Effector memory CD4-positive, alpha-beta T cell (primary cell): ENCODE measurements around the gene GRXCR2.

Experiments
- DNase-seq, 3 donors: peaks; one replicate each; pipeline ENCODE4 v3.0.0-alpha.2; 2020
- H3K27ac ChIP-seq: 2 replicates; pipeline ENCODE4 v1.7.0; 2013; ENCODE audit warnings: mild to moderate bottlenecking, low read length, moderate library complexity; ENCODE audit not compliant: insufficient read depth, poor library complexity, severe bottlenecking
- H3K27me3 ChIP-seq: replicated peaks from 2 replicates; pipeline ENCODE4 v1.7.0; 2013; ENCODE audit warnings: mild to moderate bottlenecking, low read length; ENCODE audit not compliant: insufficient read depth, control insufficient read depth, poor library complexity, severe bottlenecking
- H3K36me3 ChIP-seq: 2 replicates; pipeline ENCODE4 v1.7.0; 2013; ENCODE audit warnings: mild to moderate bottlenecking, low read length, moderate library complexity; ENCODE audit not compliant: control insufficient read depth, insufficient read depth
- H3K4me1 ChIP-seq: 2 replicates; pipeline ENCODE4 v1.7.0; 2013; ENCODE audit warnings: low read length, mild to moderate bottlenecking; ENCODE audit not compliant: control insufficient read depth, insufficient read depth, poor library complexity, severe bottlenecking
- H3K4me3 ChIP-seq: 2 replicates; pipeline ENCODE4 v1.7.0; 2013; ENCODE audit warnings: low read length, low read depth, mild to moderate bottlenecking; ENCODE audit not compliant: insufficient read depth, poor library complexity, severe bottlenecking
- H3K9me3 ChIP-seq: 2 replicates; pipeline ENCODE4 v1.7.0; 2013; ENCODE audit warnings: mild to moderate bottlenecking, low read length, moderate library complexity; ENCODE audit not compliant: control insufficient read depth

Gene GRXCR2

GRCh38 chr5:145829708-145830361 is 43.0 kb downstream of the GRXCR2 start:
- H3K4me1 ChIP-seq = peaks cover 2% of the 10 kb centered on the region
- no peaks in the 10 kb centered on the region for H3K36me3 ChIP-seq
- no peaks in the 10 kb centered on the region for H3K27me3 ChIP-seq
- no peak overlapping the region for H3K27ac ChIP-seq
- no peaks in the 10 kb centered on the region for H3K9me3 ChIP-seq
- DNase-seq = no peak
- H3K4me3 ChIP-seq = no peak overlapping the region

GRCh38 chr5:145826895-145827674 is 45.7 kb downstream of the GRXCR2 start:
- no peaks in the 10 kb centered on the region for H3K36me3 ChIP-seq

GRCh38 chr5:145825751-145826180 is 47.0 kb downstream of the GRXCR2 start:
- Histone ChIP-seq H3K4me1 (no peaks in the 10 kb centered on the region), H3K4me3 (no peak overlapping the region), H3K36me3 (no peaks in the 10 kb centered on the region), H3K27me3 (no peaks in the 10 kb centered on the region), H3K9me3 (no peaks in the 10 kb centered on the region), H3K27ac (no peak overlapping the region)
- no peak for DNase-seq

More at GRCh38 chr5:145826895-145827674, 45.7 kb downstream of the GRXCR2 start:
- Histone ChIP-seq H3K27me3 (no peaks in the 10 kb centered on the region), H3K4me3 (no peak overlapping the region), H3K4me1 (no peaks in the 10 kb centered on the region), H3K9me3 (no peaks in the 10 kb centered on the region), H3K27ac (no peak overlapping the region)
- no peak for DNase-seq

- Histone ChIP-seq H3K27ac (no peak overlapping the region), H3K36me3 (no peaks in the 10 kb centered on the region), H3K27me3 (no peaks in the 10 kb centered on the region), H3K4me1 (no peaks in the 10 kb centered on the region), H3K4me3 (no peak overlapping the region), H3K9me3 (no peaks in the 10 kb centered on the region)
- no peak for DNase-seq
These were observed 48.8 kb downstream of the GRXCR2 start for GRCh38 chr5:145824040-145824439.

GRCh38 chr5:145818604-145819003 is 54.2 kb downstream of the GRXCR2 start:
- no peaks in the 10 kb centered on the region for H3K4me1 ChIP-seq
- no peaks in the 10 kb centered on the region for H3K27me3 ChIP-seq
- no peak for DNase-seq
- no peak overlapping the region for H3K27ac ChIP-seq
- no peaks in the 10 kb centered on the region for H3K36me3 ChIP-seq
- H3K4me3 ChIP-seq = no peak overlapping the region
- no peaks in the 10 kb centered on the region for H3K9me3 ChIP-seq

GRCh38 chr5:145812877-145813276 is 59.9 kb downstream of the GRXCR2 start:
- H3K4me1 ChIP-seq = no peaks in the 10 kb centered on the region
- H3K36me3 ChIP-seq = no peaks in the 10 kb centered on the region
- no peak overlapping the region for H3K27ac ChIP-seq
- no peaks in the 10 kb centered on the region for H3K27me3 ChIP-seq
- no peaks in the 10 kb centered on the region for H3K9me3 ChIP-seq
- no peak overlapping the region for H3K4me3 ChIP-seq
- DNase-seq = no peak

- H3K27me3 ChIP-seq = no peaks in the 10 kb centered on the region
- no peak overlapping the region for H3K4me3 ChIP-seq
- no peaks in the 10 kb centered on the region for H3K9me3 ChIP-seq
- no peaks in the 10 kb centered on the region for H3K36me3 ChIP-seq
- no peak for DNase-seq
- H3K27ac ChIP-seq = no peak overlapping the region
- H3K4me1 ChIP-seq = no peaks in the 10 kb centered on the region
These were observed 60.8 kb downstream of the GRXCR2 start for GRCh38 chr5:145811834-145812625.
